MM.1S (cell line): ENCODE results near the gene SLIT3.

Source experiments
- CTCF ChIP-seq: fragments of 300-600 bp; sonication (generic); IDR thresholded peaks from 2 replicates; pipeline ENCODE4 v1.5.1; 2016; ENCODE audit warnings: antibody characterized with exemption, low read length, mixed read lengths
- EZH2phosphoT487 ChIP-seq: fragments of 300-600 bp; sonication (generic); IDR thresholded peaks from 2 replicates; pipeline ENCODE4 v1.6.1; 2018; ENCODE audit warnings: antibody characterized with exemption, low read length

GRCh38 chr5:169190849-169191248 lies 110.1 kb downstream of the SLIT3 start:
- no peak for TF ChIP-seq CTCF
- no peak for TF ChIP-seq EZH2phosphoT487
